Stimulated activated memory B cell treated with anti-CD40 and anti-IgM and Interleukin-4, amounts not matched to agents 10 μg/mL and 1 μg/mL and 100 μg/mL, for 72 hours (primary cell): ENCODE results near the gene MCM5.
A peak's percentile ranks its signal among the peaks of the same experiment; 100 is the strongest.

ENCODE experiments used
- ATAC-seq: fragments of 150-1000 bp; cut with Tn5 transposase; 2 replicates; pipeline ENCODE4 v1.10.0; 2021
- H3K27ac Mint-ChIP-seq: one replicate; pipeline ENCODE4 v1.8.0; 2022; ENCODE audit warnings: mild to moderate bottlenecking, mixed read lengths
- H3K27me3 Mint-ChIP-seq: one replicate; pipeline ENCODE4 v1.8.0; 2022; ENCODE audit warnings: mixed read lengths
- H3K36me3 Mint-ChIP-seq: one replicate; pipeline ENCODE4 v1.8.0; 2022; ENCODE audit warnings: mixed read lengths
- H3K4me1 Mint-ChIP-seq: one replicate; pipeline ENCODE4 v1.8.0; 2022; ENCODE audit warnings: mixed read lengths
- H3K4me3 Mint-ChIP-seq: one replicate; pipeline ENCODE4 v1.8.0; 2022; ENCODE audit warnings: mild to moderate bottlenecking, moderate library complexity, mixed read lengths
- H3K9me3 Mint-ChIP-seq: one replicate; pipeline ENCODE4 v1.8.0; 2022; ENCODE audit warnings: mixed read lengths

MCM5 gene

DNA sequence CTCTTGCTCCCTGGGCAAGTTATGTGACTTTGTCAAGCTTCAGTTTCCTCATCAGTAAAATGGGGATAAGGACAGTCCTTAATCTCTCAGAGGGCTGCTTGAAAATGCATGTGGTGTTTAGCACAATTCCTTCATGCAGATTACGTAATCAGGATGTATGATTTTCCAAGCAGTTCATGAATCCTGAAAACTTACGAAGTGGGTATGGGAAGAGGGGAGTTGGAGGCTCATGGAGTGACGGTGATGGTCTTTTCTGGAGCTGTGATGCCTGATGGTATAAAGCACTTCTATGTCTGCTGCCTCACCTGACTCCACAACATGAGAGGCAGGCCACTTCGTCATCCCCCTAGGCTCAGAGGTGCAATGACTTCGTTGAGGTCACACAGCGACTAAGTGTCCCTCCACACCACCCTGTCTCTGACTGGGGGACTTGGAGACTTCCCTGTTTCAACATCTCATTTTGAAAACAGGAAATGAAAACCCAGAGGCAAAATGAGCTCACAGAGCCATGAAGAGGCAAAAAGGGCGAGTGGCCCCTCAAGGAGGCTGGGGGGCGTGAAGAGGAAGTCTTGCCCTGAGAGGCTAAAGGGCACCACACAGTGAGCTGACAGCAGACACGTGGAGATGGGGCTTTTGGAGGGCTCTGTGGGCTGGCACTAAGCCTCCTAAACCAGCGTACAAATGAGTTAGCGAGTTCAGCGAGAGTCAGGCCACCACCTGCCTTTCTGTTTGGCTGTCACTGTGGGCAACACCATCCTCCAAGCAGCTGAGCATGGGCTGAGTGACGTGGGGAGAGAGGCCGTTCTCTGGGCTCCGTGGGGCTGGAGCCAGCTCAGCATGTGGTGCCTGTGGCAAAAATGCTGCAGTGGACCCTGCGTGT, 10.1 kb downstream of the MCM5 start:
- peak overlapping the region; percentile 22 for H3K4me3 Mint-ChIP-seq
- H3K4me1 Mint-ChIP-seq = peaks cover 56% of the 10 kb centered on the region
- ATAC-seq = peak; percentile 96
- no peaks in the 10 kb centered on the region for H3K9me3 Mint-ChIP-seq
- H3K36me3 Mint-ChIP-seq = peaks cover 63% of the 10 kb centered on the region
- H3K27ac Mint-ChIP-seq = peak overlapping the region; percentile 94
- H3K27me3 Mint-ChIP-seq = no peaks in the 10 kb centered on the region

DNA sequence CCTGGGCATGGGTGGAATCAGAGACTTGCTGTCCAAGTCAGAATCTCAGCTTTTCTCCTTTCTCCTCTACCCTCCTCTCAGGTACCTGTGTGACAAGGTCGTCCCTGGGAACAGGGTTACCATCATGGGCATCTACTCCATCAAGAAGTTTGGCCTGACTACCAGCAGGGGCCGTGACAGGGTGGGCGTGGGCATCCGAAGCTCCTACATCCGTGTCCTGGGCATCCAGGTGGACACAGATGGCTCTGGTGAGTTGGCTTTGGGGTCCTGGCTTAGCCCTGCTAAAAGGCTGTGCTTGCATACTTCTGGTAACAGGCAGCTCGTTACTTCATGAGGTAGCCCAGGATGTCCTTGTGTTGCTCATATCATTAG, 10.7 kb downstream of the MCM5 start:
- Mint-ChIP-seq H3K4me1 (peaks cover 56% of the 10 kb centered on the region), H3K27ac (peak overlapping the region; percentile 94), H3K4me3 (peak overlapping the region; percentile 85), H3K36me3 (peaks cover 69% of the 10 kb centered on the region), H3K9me3 (no peaks in the 10 kb centered on the region), H3K27me3 (no peaks in the 10 kb centered on the region)
- peak; percentile 1 for ATAC-seq

GRCh38 chr22:35411102-35411501, 11.2 kb downstream of the MCM5 start:
- peak overlapping the region; percentile 85 for H3K4me3 Mint-ChIP-seq
- ATAC-seq = peak; percentile 67
- H3K27me3 Mint-ChIP-seq = no peaks in the 10 kb centered on the region
- peaks cover 70% of the 10 kb centered on the region for H3K36me3 Mint-ChIP-seq
- H3K27ac Mint-ChIP-seq = peak overlapping the region; percentile 94
- H3K9me3 Mint-ChIP-seq = no peaks in the 10 kb centered on the region
- H3K4me1 Mint-ChIP-seq = peaks cover 56% of the 10 kb centered on the region

- Mint-ChIP-seq H3K4me1 (peaks cover 33% of the 10 kb centered on the region), H3K27me3 (no peaks in the 10 kb centered on the region), H3K36me3 (peaks cover 58% of the 10 kb centered on the region), H3K27ac (peak overlapping the region; percentile 17), H3K9me3 (no peaks in the 10 kb centered on the region), H3K4me3 (no peak overlapping the region)
- no peak for ATAC-seq
Observed at GRCh38 chr22:35413624-35414023, 13.7 kb downstream of the MCM5 start.

GRCh38 chr22:35417606-35418005, 17.7 kb downstream of the MCM5 start:
- peaks cover 13% of the 10 kb centered on the region for H3K4me1 Mint-ChIP-seq
- no peaks in the 10 kb centered on the region for H3K9me3 Mint-ChIP-seq
- H3K36me3 Mint-ChIP-seq = peaks cover 73% of the 10 kb centered on the region
- no peak for ATAC-seq
- no peak overlapping the region for H3K27ac Mint-ChIP-seq
- H3K4me3 Mint-ChIP-seq = no peak overlapping the region
- no peaks in the 10 kb centered on the region for H3K27me3 Mint-ChIP-seq

DNA sequence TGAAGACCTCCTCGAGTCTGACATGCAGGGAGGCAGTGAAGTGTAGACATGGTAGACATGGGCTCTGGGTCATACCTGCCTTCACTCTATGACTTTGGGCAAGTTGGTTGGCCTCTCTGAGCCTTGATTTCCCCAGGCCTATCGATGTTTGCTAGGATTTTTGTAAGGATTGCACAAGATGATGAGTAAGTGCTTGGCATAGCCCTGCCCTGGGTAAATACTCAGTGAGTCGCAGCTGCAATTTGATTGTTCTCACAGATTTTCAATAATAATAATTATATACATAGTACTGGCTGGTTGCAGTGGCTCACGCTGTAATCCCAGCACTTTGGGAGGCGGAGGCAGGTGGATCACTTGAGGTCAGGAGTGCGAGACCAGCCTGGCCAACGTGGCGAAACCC, 18.1 kb downstream of the MCM5 start:
- ATAC-seq = no peak
- Mint-ChIP-seq H3K9me3 (no peaks in the 10 kb centered on the region), H3K4me3 (no peak overlapping the region), H3K4me1 (peaks cover 12% of the 10 kb centered on the region), H3K27ac (no peak overlapping the region), H3K36me3 (peaks cover 78% of the 10 kb centered on the region), H3K27me3 (no peaks in the 10 kb centered on the region)

DNA sequence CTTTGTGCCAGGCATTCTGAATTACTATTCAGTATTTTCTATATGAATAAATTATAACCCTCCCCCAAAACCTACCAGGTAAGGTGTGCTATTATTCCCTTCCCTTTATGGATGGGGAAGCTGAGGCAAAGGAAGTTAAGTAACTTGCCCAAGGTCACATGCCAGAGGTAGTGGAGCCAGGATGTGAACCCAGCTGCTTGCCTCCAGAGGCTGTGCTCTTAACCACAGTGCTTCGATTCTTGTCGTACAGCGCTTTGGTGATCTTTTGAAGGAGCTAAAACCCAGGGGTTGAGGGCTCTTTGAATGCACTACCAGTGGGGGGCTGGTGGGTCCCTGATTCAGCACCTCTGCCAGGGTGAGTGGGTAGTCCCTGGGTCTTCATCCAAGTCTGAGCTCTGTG, 18.8 kb downstream of the MCM5 start:
- Mint-ChIP-seq H3K4me1 (peaks cover 12% of the 10 kb centered on the region), H3K27ac (no peak overlapping the region), H3K36me3 (peaks cover 78% of the 10 kb centered on the region), H3K4me3 (no peak overlapping the region), H3K9me3 (no peaks in the 10 kb centered on the region), H3K27me3 (no peaks in the 10 kb centered on the region)
- no peak for ATAC-seq

DNA sequence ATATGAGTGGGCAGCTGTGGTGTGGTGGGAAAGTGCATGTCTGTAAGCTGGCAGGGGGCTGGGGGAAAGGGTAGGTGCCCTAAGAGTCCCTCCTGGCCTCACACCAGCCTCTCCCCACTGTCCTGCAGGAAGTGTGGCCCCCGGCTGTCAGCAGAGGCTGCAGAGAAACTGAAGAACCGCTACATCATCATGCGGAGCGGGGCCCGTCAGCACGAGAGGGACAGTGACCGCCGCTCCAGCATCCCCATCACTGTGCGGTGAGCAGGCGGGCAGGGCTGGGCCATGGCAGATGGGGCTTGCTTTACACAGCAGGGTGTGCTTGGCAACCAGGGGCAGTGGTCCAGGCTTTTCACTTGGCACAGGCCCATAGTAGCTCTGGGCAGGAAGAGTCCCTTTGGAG, 19.8 kb downstream of the MCM5 start:
- H3K36me3 Mint-ChIP-seq = peaks cover 83% of the 10 kb centered on the region
- H3K9me3 Mint-ChIP-seq = no peaks in the 10 kb centered on the region
- H3K27me3 Mint-ChIP-seq = no peaks in the 10 kb centered on the region
- H3K4me3 Mint-ChIP-seq = no peak overlapping the region
- ATAC-seq = no peak
- H3K4me1 Mint-ChIP-seq = peaks cover 20% of the 10 kb centered on the region
- H3K27ac Mint-ChIP-seq = no peak overlapping the region

DNA sequence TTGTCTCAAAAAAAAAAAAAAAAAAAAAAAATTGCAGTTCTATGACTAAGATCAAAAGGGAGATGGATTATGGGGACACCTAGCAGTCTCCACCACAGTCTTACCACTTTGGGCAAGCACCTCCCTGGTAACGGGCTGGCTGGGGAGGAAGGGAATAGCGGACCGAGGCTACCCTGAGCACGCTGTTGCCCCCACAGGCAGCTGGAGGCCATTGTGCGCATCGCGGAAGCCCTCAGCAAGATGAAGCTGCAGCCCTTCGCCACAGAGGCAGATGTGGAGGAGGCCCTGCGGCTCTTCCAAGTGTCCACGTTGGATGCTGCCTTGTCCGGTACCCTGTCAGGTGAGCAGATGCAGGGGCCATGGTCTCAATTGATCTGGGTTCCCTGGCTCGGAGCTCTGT, 21.2 kb downstream of the MCM5 start:
- Mint-ChIP-seq H3K9me3 (no peaks in the 10 kb centered on the region), H3K27me3 (no peaks in the 10 kb centered on the region), H3K36me3 (peaks cover 80% of the 10 kb centered on the region), H3K4me3 (no peak overlapping the region), H3K27ac (no peak overlapping the region), H3K4me1 (peaks cover 29% of the 10 kb centered on the region)
- ATAC-seq = no peak

GRCh38 chr22:35422145-35422544, 22.2 kb downstream of the MCM5 start:
- H3K4me3 Mint-ChIP-seq = no peak overlapping the region

DNA sequence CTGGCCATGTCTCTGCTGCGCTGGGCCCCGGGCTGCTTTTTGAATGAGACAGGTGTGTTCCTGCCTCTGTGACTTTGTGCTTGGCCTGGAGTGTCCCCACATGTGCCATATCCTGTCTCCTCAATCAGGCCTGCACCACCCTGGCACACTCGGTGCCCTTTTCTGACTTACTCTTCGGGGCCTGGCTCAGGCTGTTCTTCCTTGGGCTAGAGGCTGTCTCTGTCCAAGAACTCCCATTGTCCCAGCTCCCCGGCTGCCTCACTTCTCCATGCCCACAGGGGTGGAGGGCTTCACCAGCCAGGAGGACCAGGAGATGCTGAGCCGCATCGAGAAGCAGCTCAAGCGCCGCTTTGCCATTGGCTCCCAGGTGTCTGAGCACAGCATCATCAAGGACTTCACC, 23.0 kb downstream of the MCM5 start:
- Mint-ChIP-seq H3K4me1 (peaks cover 29% of the 10 kb centered on the region), H3K4me3 (no peak overlapping the region), H3K9me3 (no peaks in the 10 kb centered on the region), H3K27me3 (no peaks in the 10 kb centered on the region), H3K36me3 (peaks cover 67% of the 10 kb centered on the region), H3K27ac (peak overlapping the region; percentile 54)
- no peak for ATAC-seq

More at GRCh38 chr22:35422145-35422544, 22.2 kb downstream of the MCM5 start:
- H3K36me3 Mint-ChIP-seq = peaks cover 72% of the 10 kb centered on the region
- ATAC-seq = no peak
- peaks cover 29% of the 10 kb centered on the region for H3K4me1 Mint-ChIP-seq
- no peaks in the 10 kb centered on the region for H3K27me3 Mint-ChIP-seq
- H3K9me3 Mint-ChIP-seq = no peaks in the 10 kb centered on the region
- H3K27ac Mint-ChIP-seq = no peak overlapping the region

DNA sequence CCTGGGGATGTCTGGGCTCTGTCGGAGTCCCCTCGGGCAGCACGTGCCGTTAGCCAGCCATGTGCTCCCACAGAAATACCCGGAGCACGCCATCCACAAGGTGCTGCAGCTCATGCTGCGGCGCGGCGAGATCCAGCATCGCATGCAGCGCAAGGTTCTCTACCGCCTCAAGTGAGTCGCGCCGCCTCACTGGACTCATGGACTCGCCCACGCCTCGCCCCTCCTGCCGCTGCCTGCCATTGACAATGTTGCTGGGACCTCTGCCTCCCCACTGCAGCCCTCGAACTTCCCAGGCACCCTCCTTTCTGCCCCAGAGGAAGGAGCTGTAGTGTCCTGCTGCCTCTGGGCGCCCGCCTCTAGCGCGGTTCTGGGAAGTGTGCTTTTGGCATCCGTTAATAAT, 24.1 kb downstream of the MCM5 start:
- no peak overlapping the region for H3K4me3 Mint-ChIP-seq
- no peak overlapping the region for H3K27ac Mint-ChIP-seq

GRCh38 chr22:35424761-35425160, 24.8 kb downstream of the MCM5 start:
- Mint-ChIP-seq H3K9me3 (no peaks in the 10 kb centered on the region), H3K4me1 (peaks cover 24% of the 10 kb centered on the region), H3K36me3 (peaks cover 64% of the 10 kb centered on the region), H3K27ac (peak overlapping the region; percentile 11), H3K4me3 (no peak overlapping the region), H3K27me3 (no peaks in the 10 kb centered on the region)
- no peak for ATAC-seq

More for the DNA sequence above, 24.1 kb downstream of the MCM5 start:
- Mint-ChIP-seq H3K4me1 (peaks cover 29% of the 10 kb centered on the region), H3K36me3 (peaks cover 64% of the 10 kb centered on the region), H3K27me3 (no peaks in the 10 kb centered on the region), H3K9me3 (no peaks in the 10 kb centered on the region)
- no peak for ATAC-seq

GRCh38 chr22:35425546-35425945, 25.6 kb downstream of the MCM5 start:
- Mint-ChIP-seq H3K27ac (peak overlapping the region; percentile 55), H3K9me3 (no peaks in the 10 kb centered on the region), H3K27me3 (no peaks in the 10 kb centered on the region), H3K36me3 (peaks cover 62% of the 10 kb centered on the region), H3K4me1 (peaks cover 29% of the 10 kb centered on the region), H3K4me3 (no peak overlapping the region)
- no peak for ATAC-seq

- no peaks in the 10 kb centered on the region for H3K9me3 Mint-ChIP-seq
- ATAC-seq = peak; percentile 34
Observed at GRCh38 chr22:35425971-35426800, 26.2 kb downstream of the MCM5 start.

DNA sequence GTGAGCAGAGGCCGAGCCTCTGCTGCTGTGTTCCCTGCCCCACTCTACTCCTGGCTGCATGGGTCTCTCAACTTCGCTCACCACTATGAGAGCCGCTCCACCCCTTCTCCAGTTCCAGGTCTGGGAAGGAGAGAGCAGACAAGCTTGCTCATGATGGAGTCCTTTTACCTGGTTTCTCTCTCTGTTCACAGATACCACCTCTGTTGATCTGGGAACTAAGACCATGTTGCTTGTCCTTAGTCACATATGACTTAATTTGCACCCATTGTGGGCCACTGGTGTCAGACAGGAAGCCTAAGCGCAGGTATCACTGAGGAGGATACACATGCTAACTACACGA, 26.8 kb downstream of the MCM5 start:
- H3K36me3 Mint-ChIP-seq = peaks cover 57% of the 10 kb centered on the region

More at GRCh38 chr22:35425971-35426800, 26.2 kb downstream of the MCM5 start:
- peaks cover 29% of the 10 kb centered on the region for H3K4me1 Mint-ChIP-seq
- peaks cover 59% of the 10 kb centered on the region for H3K36me3 Mint-ChIP-seq
- peak overlapping the region; percentile 55 for H3K27ac Mint-ChIP-seq
- no peaks in the 10 kb centered on the region for H3K27me3 Mint-ChIP-seq
- H3K4me3 Mint-ChIP-seq = no peak overlapping the region

More for the DNA sequence above, 26.8 kb downstream of the MCM5 start:
- H3K4me3 Mint-ChIP-seq = no peak overlapping the region
- no peak overlapping the region for H3K27ac Mint-ChIP-seq
- H3K4me1 Mint-ChIP-seq = peaks cover 28% of the 10 kb centered on the region
- no peak for ATAC-seq
- no peaks in the 10 kb centered on the region for H3K27me3 Mint-ChIP-seq
- no peaks in the 10 kb centered on the region for H3K9me3 Mint-ChIP-seq
